ENCODE data around the gene CFAP61. TPM values are rescaled to one million over a fixed set of nuclear protein-coding genes. Genes with fewer than 3 reads are reported as not detected.

The CFAP61 gene
- total RNA-seq, 4 donors from 2014 or later = not detected

GRCh38 chr20:20034486-20034885 lies 17.8 kb upstream of the CFAP61 start:
- no peak overlapping the region for H3K4me3 ChIP-seq
- intact Hi-C loops (cut with DNase I) = no loop called here
- H3K4me1 ChIP-seq = peaks cover 0 to 8% (median 6%) of the 10 kb centered on the region in 4 donors
- 79% methylated on average over 4 of the region's 4 CpGs for WGBS
- TF ChIP-seq CTCF (IDR thresholded peaks at IDR 0.05) (no peak), POLR2AphosphoS5 (IDR thresholded peaks at IDR 0.05) (no peak), EP300 (IDR thresholded peaks at IDR 0.05) (no peak), POLR2A (IDR thresholded peaks at IDR 0.05; ENCODE audit: low read depth) (no peak)
- peaks cover 54 to 98% (median 87%) of the 10 kb centered on the region in 4 donors for H3K36me3 ChIP-seq
- no peaks in the 10 kb centered on the region for H3K27me3 ChIP-seq
- DNase-seq (ENCODE audit: extremely low spot score) = no peak
- no peak overlapping the region for H3K27ac ChIP-seq (replicated peaks in 1 of 4)
- no peaks in the 10 kb centered on the region for H3K9me3 ChIP-seq

DNA sequence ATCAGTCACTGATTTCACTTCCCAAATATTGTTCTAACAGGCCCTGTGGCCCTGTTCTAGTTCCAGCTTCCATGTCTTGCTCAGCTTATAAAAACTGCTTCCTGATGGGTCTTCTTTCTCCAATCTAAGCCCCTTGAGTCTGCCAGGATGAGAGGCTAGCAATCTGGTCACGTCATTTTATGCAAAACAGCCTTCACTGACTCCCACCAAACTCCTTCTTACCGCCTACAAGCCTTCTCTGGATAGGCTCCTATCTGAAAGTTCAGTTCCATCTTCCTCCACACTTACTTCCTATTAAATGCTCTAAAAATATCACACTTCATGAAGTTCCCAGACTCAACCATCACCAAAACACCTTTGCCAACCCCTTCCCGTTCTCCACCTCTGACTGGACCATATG lies 15.6 kb upstream of the CFAP61 start:
- no peak overlapping the region for H3K27ac ChIP-seq (replicated peaks in 1 of 4)
- no peak for TF ChIP-seq CTCF (IDR thresholded peaks at IDR 0.05)
- intact Hi-C loops (cut with DNase I) = no loop called here
- H3K36me3 ChIP-seq = peaks cover 77 to 100% (median 99%) of the 10 kb centered on the region in 4 donors
- H3K4me1 ChIP-seq = peaks cover 0 to 8% (median 6%) of the 10 kb centered on the region in 4 donors
- H3K27me3 ChIP-seq = no peaks in the 10 kb centered on the region
- 91% methylated on average over 3 of the region's 3 CpGs for WGBS
- no peaks in the 10 kb centered on the region for H3K9me3 ChIP-seq
- H3K4me3 ChIP-seq = no peak overlapping the region
- DNase-seq (ENCODE audit: extremely low spot score) = no peak

DNA sequence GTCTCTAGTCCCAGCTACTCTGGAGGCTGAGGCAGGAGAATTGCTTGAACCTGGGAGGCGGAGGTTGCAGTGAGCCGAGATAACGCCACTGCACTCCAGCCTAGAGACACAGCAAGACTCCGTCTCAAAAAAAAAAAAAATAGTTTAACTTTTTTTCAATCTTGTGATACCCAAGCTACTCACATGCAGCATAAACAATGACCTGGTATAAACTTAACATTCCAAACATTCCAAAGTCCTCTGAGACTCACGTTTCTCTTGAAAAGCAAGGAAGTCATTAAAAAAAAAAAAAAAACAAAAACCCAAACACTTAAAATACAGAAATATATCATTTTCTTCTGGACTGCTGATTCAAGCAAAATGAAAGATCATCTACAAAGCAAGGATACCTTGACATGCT lies 14.4 kb upstream of the CFAP61 start:
- TF ChIP-seq POLR2AphosphoS5 (IDR thresholded peaks at IDR 0.05) (no peak), EP300 (IDR thresholded peaks at IDR 0.05) (no peak), CTCF (IDR thresholded peaks at IDR 0.05) (no peak), POLR2A (IDR thresholded peaks at IDR 0.05; ENCODE audit: low read depth) (no peak)
- 68% methylated on average over 5 of the region's 5 CpGs for WGBS
- Histone ChIP-seq H3K27me3 (no peaks in the 10 kb centered on the region), H3K27ac (replicated peaks in 1 of 4) (peak overlapping the region in 1 of 4 donors; percentile 7), H3K4me1 (peaks cover 0 to 8% (median 6%) of the 10 kb centered on the region in 4 donors), H3K4me3 (no peak overlapping the region), H3K9me3 (no peaks in the 10 kb centered on the region), H3K36me3 (peaks cover 89 to 100% (median 99%) of the 10 kb centered on the region in 4 donors)
- DNase-seq (ENCODE audit: extremely low spot score) = no peak
- intact Hi-C loops (cut with DNase I) = no loop called here

GRCh38 chr20:20038586-20038985 lies 13.7 kb upstream of the CFAP61 start:
- intact Hi-C loops (cut with DNase I) = no loop called here
- no peaks in the 10 kb centered on the region for H3K27me3 ChIP-seq
- no peak for DNase-seq (ENCODE audit: extremely low spot score)
- no peak overlapping the region for H3K4me3 ChIP-seq
- no peaks in the 10 kb centered on the region for H3K9me3 ChIP-seq
- H3K36me3 ChIP-seq = peaks cover 91 to 100% (median 99%) of the 10 kb centered on the region in 4 donors
- TF ChIP-seq POLR2A (IDR thresholded peaks at IDR 0.05; ENCODE audit: low read depth) (no peak), POLR2AphosphoS5 (IDR thresholded peaks at IDR 0.05) (no peak), EP300 (IDR thresholded peaks at IDR 0.05) (no peak), CTCF (IDR thresholded peaks at IDR 0.05) (no peak)
- WGBS = 100% methylated on average over 6 of the region's 6 CpGs
- peaks cover 0 to 8% (median 6%) of the 10 kb centered on the region in 4 donors for H3K4me1 ChIP-seq
- no peak overlapping the region for H3K27ac ChIP-seq (replicated peaks in 1 of 4)

GRCh38 chr20:20039752-20040387 lies 12.5 kb upstream of the CFAP61 start:
- H3K4me3 ChIP-seq = no peak overlapping the region
- WGBS = 91% methylated on average over 6 of the region's 6 CpGs
- no peak for TF ChIP-seq POLR2AphosphoS5 (IDR thresholded peaks at IDR 0.05)
- TF ChIP-seq CTCF (IDR thresholded peaks at IDR 0.05) = no peak
- TF ChIP-seq EP300 (IDR thresholded peaks at IDR 0.05) = no peak
- no peak for TF ChIP-seq POLR2A (IDR thresholded peaks at IDR 0.05; ENCODE audit: low read depth)
- H3K36me3 ChIP-seq = peaks cover 92 to 100% (median 98%) of the 10 kb centered on the region in 4 donors
- DNase-seq (ENCODE audit: extremely low spot score) = no peak
- H3K27me3 ChIP-seq = no peaks in the 10 kb centered on the region
- H3K4me1 ChIP-seq = peaks cover 0 to 8% (median 6%) of the 10 kb centered on the region in 4 donors
- intact Hi-C loops (cut with DNase I) = no loop called here
- H3K27ac ChIP-seq (replicated peaks in 1 of 4) = no peak overlapping the region
- H3K9me3 ChIP-seq = no peaks in the 10 kb centered on the region
